Left lung (tissue), 10 donors: Measurements from ENCODE around the gene NAV3. TPM values are rescaled to one million over a fixed set of nuclear protein-coding genes. Genes with fewer than 3 reads are reported as not detected.
A peak's percentile ranks its signal among the peaks of the same experiment; 100 is the strongest.

Experiments used
- ATAC-seq: fragments of 200-7000 bp; cut with Tn5 transposase; one replicate; pipeline ENCODE4 v1.9.1; 2020; ENCODE audit warnings: moderate library complexity
- DNase-seq, 4 donors: peaks; one replicate each; pipeline ENCODE4 v3.0.0-alpha.2; 2013 to 2020
- H3K27ac ChIP-seq, 2 donors: fragments of 200-600 bp; sonication (generic) in 1 of 2; one replicate each; pipeline versions ENCODE4 v1.5.0 to v1.8.0; 2020 to 2021
- H3K27me3 ChIP-seq, 2 donors: fragments of 200-600 bp; sonication (generic) in 1 of 2; one replicate each; pipeline versions ENCODE4 v1.5.0 to v1.8.0; 2020 to 2021
- H3K36me3 ChIP-seq, 2 donors: fragments of 200-600 bp; sonication (generic) in 1 of 2; one replicate each; pipeline versions ENCODE4 v1.5.0 to v1.8.0; 2020 to 2021
- H3K4me1 ChIP-seq, 2 donors: fragments of 200-600 bp; one replicate each; pipeline ENCODE4 v1.8.0; 2021
- H3K4me3 ChIP-seq, 2 donors: fragments of 200-600 bp; sonication (generic) in 1 of 2; one replicate each; pipeline versions ENCODE4 v1.5.0 to v1.8.0; 2020 to 2021; ENCODE audit warnings: mild to moderate bottlenecking in 1 of 2
- H3K9me3 ChIP-seq, 2 donors: fragments of 200-600 bp; sonication (generic) in 1 of 2; one replicate each; pipeline versions ENCODE4 v1.5.0 to v1.8.0; 2020 to 2021
- intact Hi-C, 2 donors: fragments of 100-400 bp; cut with DNase I; formaldehyde crosslinking; loops; one replicate each; pipeline versions ENCODE4 v1.11.2 to v1.14.2; 2022
- polyA plus RNA-seq, 6 donors: library from polyadenylated mRNA; unstranded; fragments of 120-200 nt; gene quantifications; one replicate each; pipeline ENCODE4 v1.2.1, GENCODE V29; 2013; ENCODE audit not compliant: insufficient read length in 6 of 6
- total RNA-seq, 2 donors: library from RNA; stranded (reverse); fragmentation: NEBNext Ultra II Directional; extraction: Animal tissue kit (Norgen Biotek cat#: 25700); gene quantifications; one replicate each; pipeline ENCODE4 v1.2.1, GENCODE V29; 2021
- TF ChIP-seq, protein P1 (sequence below), 2 donors: fragments of 200-600 bp; sonication (generic) in 1 of 2; IDR thresholded peaks; one replicate each; pipeline versions ENCODE4 v1.5.0 to v1.8.0; 2021; ENCODE audit warnings: antibody characterized with exemption in 2 of 2
- donor health status: DM: no; HTN: yes; CAD: no.
- donor health status: DM: no; HTN: no; CAD: no.

The NAV3 gene
- total and polyA plus RNA-seq, 8 donors = 5.2 to 10.8 (median 6.8) TPM

- H3K4me3 ChIP-seq = no peak overlapping the region
- H3K4me1 ChIP-seq = no peaks in the 10 kb centered on the region
- ATAC-seq (no peak), DNase-seq (no peak)
- H3K9me3 ChIP-seq = peaks cover 0 to 4% of the 10 kb centered on the region in 2 donors
- no peak overlapping the region for H3K27ac ChIP-seq
- intact Hi-C loops = no loop called here
- TF ChIP-seq, protein P1, sequence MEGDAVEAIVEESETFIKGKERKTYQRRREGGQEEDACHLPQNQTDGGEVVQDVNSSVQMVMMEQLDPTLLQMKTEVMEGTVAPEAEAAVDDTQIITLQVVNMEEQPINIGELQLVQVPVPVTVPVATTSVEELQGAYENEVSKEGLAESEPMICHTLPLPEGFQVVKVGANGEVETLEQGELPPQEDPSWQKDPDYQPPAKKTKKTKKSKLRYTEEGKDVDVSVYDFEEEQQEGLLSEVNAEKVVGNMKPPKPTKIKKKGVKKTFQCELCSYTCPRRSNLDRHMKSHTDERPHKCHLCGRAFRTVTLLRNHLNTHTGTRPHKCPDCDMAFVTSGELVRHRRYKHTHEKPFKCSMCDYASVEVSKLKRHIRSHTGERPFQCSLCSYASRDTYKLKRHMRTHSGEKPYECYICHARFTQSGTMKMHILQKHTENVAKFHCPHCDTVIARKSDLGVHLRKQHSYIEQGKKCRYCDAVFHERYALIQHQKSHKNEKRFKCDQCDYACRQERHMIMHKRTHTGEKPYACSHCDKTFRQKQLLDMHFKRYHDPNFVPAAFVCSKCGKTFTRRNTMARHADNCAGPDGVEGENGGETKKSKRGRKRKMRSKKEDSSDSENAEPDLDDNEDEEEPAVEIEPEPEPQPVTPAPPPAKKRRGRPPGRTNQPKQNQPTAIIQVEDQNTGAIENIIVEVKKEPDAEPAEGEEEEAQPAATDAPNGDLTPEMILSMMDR (IDR thresholded peaks at IDR 0.05) = no peak
- no peaks in the 10 kb centered on the region for H3K27me3 ChIP-seq
- no peaks in the 10 kb centered on the region for H3K36me3 ChIP-seq
Observed at GRCh38 chr12:78118486-78118885, 287.8 kb downstream of the NAV3 start.

DNA sequence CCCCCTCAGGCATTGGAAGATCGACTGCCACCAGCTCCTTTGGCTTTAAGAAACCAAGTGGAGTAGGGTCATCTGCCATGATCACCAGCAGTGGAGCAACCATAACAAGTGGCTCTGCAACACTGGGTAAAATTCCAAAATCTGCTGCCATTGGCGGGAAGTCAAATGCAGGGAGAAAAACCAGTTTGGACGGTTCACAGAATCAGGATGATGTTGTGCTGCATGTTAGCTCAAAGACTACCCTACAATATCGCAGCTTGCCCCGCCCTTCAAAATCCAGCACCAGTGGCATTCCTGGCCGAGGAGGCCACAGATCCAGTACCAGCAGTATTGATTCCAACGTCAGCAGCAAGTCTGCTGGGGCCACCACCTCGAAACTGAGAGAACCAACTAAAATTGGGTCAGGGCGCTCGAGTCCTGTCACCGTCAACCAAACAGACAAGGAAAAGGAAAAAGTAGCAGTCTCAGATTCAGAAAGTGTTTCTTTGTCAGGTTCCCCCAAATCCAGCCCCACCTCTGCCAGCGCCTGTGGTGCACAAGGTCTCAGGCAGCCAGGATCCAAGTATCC is 288.7 kb downstream of the NAV3 start:
- Histone ChIP-seq H3K27me3 (no peaks in the 10 kb centered on the region), H3K36me3 (no peaks in the 10 kb centered on the region), H3K4me3 (no peak overlapping the region), H3K9me3 (no peaks in the 10 kb centered on the region), H3K27ac (no peak overlapping the region), H3K4me1 (no peaks in the 10 kb centered on the region)
- ATAC-seq (no peak), DNase-seq (no peak)
- intact Hi-C loops = no loop called here
- TF ChIP-seq, protein P1 (IDR thresholded peaks at IDR 0.05) = no peak

DNA sequence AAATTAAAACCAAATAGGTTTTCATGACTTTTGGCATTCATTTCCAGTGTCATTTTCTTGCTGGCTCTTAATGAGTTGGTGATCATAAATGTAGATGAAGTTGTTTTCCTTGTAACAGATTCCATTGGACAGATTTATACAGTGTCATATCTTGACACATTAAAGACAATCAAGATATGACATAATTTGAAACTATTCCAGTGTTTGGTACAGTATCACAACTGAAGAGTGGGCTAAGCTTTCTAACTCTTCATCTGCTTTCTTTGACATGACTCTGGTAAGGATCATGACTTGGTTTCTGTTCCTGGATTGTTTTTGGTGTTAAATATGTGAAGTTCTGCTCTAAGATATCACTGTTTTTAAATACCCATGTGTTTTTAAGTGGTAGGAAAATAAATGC is 289.6 kb downstream of the NAV3 start:
- no peaks in the 10 kb centered on the region for H3K36me3 ChIP-seq
- no peak for DNase-seq
- no peaks in the 10 kb centered on the region for H3K4me1 ChIP-seq
- intact Hi-C loops = no loop called here
- H3K4me3 ChIP-seq = no peak overlapping the region
- H3K27me3 ChIP-seq = no peaks in the 10 kb centered on the region
- TF ChIP-seq, protein P1 (IDR thresholded peaks at IDR 0.05) = no peak
- H3K9me3 ChIP-seq = no peaks in the 10 kb centered on the region
- ATAC-seq = no peak
- H3K27ac ChIP-seq = no peak overlapping the region

GRCh38 chr12:78120866-78121560 is 290.3 kb downstream of the NAV3 start:
- H3K36me3 ChIP-seq = no peaks in the 10 kb centered on the region
- TF ChIP-seq, protein P1 (IDR thresholded peaks at IDR 0.05) = no peak
- no peaks in the 10 kb centered on the region for H3K27me3 ChIP-seq
- no peaks in the 10 kb centered on the region for H3K9me3 ChIP-seq
- ATAC-seq (no peak), DNase-seq (no peak)
- intact Hi-C loops = no loop called here
- H3K4me3 ChIP-seq = no peak overlapping the region
- no peak overlapping the region for H3K27ac ChIP-seq
- H3K4me1 ChIP-seq = no peaks in the 10 kb centered on the region

DNA sequence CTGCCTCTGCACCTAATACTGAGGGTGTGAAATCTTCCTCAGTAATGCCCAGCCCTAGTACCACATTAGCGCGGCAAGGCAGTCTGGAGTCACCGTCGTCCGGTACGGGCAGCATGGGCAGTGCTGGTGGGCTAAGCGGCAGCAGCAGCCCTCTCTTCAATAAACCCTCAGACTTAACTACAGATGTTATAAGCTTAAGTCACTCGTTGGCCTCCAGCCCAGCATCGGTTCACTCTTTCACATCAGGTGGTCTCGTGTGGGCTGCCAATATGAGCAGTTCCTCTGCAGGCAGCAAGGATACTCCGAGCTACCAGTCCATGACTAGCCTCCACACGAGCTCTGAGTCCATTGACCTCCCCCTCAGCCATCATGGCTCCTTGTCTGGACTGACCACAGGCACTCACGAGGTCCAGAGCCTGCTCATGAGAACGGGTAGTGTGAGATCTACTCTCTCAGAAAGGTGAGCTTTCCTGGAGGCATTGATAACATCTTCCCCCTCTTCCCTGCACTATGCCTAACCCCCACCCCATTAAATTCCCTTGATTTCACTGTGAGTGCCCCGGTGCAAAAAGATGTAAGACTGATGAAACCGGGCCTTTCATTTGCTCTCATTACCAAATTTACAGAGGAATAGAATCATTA is 291.4 kb downstream of the NAV3 start:
- ATAC-seq = no peak

More for the DNA sequence above, 291.4 kb downstream of the NAV3 start:
- Histone ChIP-seq H3K27me3 (no peaks in the 10 kb centered on the region), H3K4me3 (no peak overlapping the region), H3K27ac (no peak overlapping the region), H3K36me3 (no peaks in the 10 kb centered on the region), H3K4me1 (no peaks in the 10 kb centered on the region), H3K9me3 (no peaks in the 10 kb centered on the region)
- DNase-seq = peak in 1 of 4 donors; percentile 40
- TF ChIP-seq, protein P1 (IDR thresholded peaks at IDR 0.05) = no peak
- intact Hi-C loops = no loop called here
